Upper lobe of right lung (tissue), 1 donor: ENCODE measurements around the gene KIF24. TPM values are rescaled to one million over a fixed set of nuclear protein-coding genes. Genes with fewer than 3 reads are reported as not detected.
A peak's percentile ranks its signal among the peaks of the same experiment; 100 is the strongest.

ENCODE experiments used
- ATAC-seq: fragments of 200-7000 bp; cut with Tn5 transposase; one replicate; pipeline ENCODE4 v1.9.1; 2020; ENCODE audit warnings: mild to moderate bottlenecking, moderate library complexity
- DNase-seq: peaks from one replicate; pipeline ENCODE4 v3.0.0-alpha.2; 2020
- H3K27ac ChIP-seq: fragments of 200-600 bp; one replicate; pipeline ENCODE4 v1.8.0; 2022
- H3K27me3 ChIP-seq: fragments of 200-600 bp; one replicate; pipeline ENCODE4 v1.8.0; 2022; ENCODE audit warnings: mild to moderate bottlenecking
- H3K36me3 ChIP-seq: fragments of 200-600 bp; one replicate; pipeline ENCODE4 v1.8.0; 2022
- H3K4me1 ChIP-seq: fragments of 200-600 bp; one replicate; pipeline ENCODE4 v1.8.0; 2022
- H3K4me3 ChIP-seq: fragments of 200-600 bp; one replicate; pipeline ENCODE4 v1.8.0; 2022; ENCODE audit warnings: mild to moderate bottlenecking
- H3K9me3 ChIP-seq: fragments of 200-600 bp; one replicate; pipeline ENCODE4 v1.8.0; 2022
- intact Hi-C: fragments of 100-400 bp; cut with DNase I; formaldehyde crosslinking; loops from one replicate; pipeline ENCODE4 v1.11.0; 2022
- total RNA-seq: library from RNA; stranded (reverse); fragmentation: NEBNext Ultra II Directional; extraction: Animal tissue kit (Norgen Biotek cat#: 25700); gene quantifications from one replicate; pipeline ENCODE4 v1.2.1, GENCODE V29; 2021
- TF ChIP-seq, protein P1 (sequence below): fragments of 200-600 bp; IDR thresholded peaks from one replicate; pipeline ENCODE4 v1.8.0; 2022; ENCODE audit warnings: antibody characterized with exemption
- donor health status: DM: no; HTN: yes; CAD: no; lungs with severe emphysema.

Gene KIF24
- total RNA-seq, 1 donor from 2014 or later, result 0.46 TPM

DNA sequence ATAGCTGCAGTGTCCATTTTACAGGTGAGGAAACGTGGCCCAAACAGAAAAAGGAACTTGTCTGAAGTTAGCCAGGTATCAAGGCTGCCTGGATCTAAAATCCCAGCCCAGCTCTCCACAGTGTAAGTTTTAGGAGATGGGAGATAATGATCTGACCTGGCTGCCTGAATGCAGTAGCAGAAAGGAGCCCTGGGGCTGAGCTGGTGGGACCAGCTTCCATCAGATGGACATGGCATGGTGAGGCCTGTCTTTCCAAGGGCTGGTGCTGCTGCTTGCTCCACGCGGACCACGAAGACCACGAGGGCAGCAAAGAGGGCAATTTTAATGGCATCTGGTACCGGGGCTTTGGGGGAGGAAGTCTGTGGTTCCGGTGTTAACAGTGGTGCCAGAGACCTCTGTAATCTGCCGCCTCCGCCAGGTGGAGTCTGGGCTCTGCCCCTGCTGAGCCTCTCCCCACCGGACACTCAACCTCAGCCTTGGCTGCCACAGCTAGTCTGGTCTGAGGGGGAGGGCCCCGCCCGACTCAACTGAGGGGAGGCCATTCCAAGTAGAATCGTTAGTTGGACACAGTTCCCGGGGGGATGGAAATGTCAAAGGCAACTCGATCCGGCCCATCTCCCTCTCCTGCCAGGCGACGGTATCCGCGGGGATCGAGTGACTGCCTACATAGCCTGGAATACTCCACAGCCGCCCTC is 47.0 kb upstream of the KIF24 start:
- TF ChIP-seq, protein P1, sequence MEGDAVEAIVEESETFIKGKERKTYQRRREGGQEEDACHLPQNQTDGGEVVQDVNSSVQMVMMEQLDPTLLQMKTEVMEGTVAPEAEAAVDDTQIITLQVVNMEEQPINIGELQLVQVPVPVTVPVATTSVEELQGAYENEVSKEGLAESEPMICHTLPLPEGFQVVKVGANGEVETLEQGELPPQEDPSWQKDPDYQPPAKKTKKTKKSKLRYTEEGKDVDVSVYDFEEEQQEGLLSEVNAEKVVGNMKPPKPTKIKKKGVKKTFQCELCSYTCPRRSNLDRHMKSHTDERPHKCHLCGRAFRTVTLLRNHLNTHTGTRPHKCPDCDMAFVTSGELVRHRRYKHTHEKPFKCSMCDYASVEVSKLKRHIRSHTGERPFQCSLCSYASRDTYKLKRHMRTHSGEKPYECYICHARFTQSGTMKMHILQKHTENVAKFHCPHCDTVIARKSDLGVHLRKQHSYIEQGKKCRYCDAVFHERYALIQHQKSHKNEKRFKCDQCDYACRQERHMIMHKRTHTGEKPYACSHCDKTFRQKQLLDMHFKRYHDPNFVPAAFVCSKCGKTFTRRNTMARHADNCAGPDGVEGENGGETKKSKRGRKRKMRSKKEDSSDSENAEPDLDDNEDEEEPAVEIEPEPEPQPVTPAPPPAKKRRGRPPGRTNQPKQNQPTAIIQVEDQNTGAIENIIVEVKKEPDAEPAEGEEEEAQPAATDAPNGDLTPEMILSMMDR, result no peak
- DNase-seq (peak; percentile 81), ATAC-seq (peak; percentile 38)
- intact Hi-C loops, result no loop called here
- no peaks in the 10 kb centered on the region for H3K36me3 ChIP-seq
- H3K9me3 ChIP-seq, result no peaks in the 10 kb centered on the region
- peaks cover 11% of the 10 kb centered on the region for H3K27me3 ChIP-seq
- peak overlapping the region; percentile 68 for H3K27ac ChIP-seq
- peak overlapping the region; percentile 79 for H3K4me3 ChIP-seq
- H3K4me1 ChIP-seq, result peaks cover 20% of the 10 kb centered on the region

DNA sequence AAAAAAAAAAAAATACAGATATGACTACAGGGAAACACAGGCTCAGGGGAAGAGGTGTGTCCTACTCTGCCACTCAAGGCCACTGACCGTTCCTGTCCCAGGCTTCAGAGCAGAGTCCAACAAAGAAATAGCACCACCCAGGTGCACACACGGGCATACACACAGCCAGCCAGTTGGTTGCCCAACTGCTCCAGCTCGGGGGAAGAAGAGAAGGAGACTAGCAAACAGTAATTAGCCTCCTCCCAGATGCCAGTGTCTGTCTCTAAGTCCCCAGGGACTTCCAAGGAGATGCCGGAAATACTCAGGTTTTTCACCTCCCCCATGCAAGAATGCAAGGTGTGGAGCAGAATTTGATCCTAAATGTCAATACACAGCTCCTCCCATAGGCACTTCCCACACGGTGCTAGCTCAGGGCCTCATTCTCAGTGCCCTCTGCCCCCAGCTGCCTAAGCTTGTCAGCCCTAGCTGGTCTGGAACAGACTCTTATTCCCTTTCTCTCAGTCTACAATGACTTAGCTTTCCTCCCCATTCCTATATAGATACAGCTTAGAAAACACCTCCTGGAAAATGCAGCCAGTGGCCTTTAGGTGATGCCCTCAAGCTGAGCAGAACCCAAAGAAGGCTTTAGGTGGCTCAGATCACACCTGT is 46.0 kb upstream of the KIF24 start:
- intact Hi-C loops, result no loop called here
- Histone ChIP-seq H3K9me3 (no peaks in the 10 kb centered on the region), H3K27ac (peak overlapping the region; percentile 37), H3K4me3 (no peak overlapping the region), H3K36me3 (no peaks in the 10 kb centered on the region), H3K27me3 (peaks cover 11% of the 10 kb centered on the region), H3K4me1 (peaks cover 13% of the 10 kb centered on the region)
- ATAC-seq, result no peak
- DNase-seq, result no peak
- TF ChIP-seq, protein P1, result no peak

DNA sequence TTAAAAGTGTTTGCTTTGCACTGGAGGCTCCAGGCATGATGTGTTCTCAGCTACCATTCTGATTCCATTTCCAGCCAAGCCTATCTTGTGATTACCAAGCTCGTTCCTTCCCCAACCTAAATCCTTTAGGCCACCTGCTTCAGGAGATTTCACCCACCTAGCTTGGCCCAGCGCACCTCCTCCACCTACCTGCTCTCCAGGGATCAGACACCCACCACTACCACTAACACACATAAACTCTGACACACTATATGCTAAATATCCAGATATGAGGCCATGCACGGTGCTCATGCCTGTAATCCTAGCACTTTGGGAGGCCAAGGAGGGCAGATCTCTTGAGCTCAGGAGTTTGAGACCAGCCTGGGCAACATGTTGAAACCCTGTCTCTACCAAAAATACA is 45.3 kb upstream of the KIF24 start:
- DNase-seq (no peak), ATAC-seq (no peak)
- TF ChIP-seq, protein P1, result no peak
- Histone ChIP-seq H3K4me3 (no peak overlapping the region), H3K9me3 (no peaks in the 10 kb centered on the region), H3K27me3 (peaks cover 11% of the 10 kb centered on the region), H3K27ac (no peak overlapping the region), H3K4me1 (peaks cover 10% of the 10 kb centered on the region), H3K36me3 (no peaks in the 10 kb centered on the region)
- intact Hi-C loops, result no loop called here

DNA sequence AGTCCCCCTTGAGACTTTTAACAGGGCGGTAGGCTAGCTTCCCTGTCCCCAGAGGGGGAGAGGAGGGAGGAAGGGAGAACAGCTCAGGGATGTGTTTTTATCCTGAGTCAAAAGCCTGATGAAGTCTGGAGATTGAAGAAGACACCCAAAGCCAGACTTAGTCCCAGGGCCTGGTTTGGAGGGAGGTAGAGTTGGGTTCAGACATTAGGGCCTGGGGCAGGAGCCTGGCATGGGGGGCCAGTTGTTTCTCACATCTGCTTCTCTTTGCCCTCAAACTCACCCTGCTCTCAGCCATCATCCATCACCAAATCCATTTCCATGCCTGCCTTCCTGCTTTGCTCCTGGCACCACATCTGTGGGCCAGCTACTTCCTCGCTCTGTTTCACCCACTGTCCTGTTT is 44.7 kb upstream of the KIF24 start:
- TF ChIP-seq, protein P1, result no peak
- H3K27me3 ChIP-seq, result peaks cover 11% of the 10 kb centered on the region
- H3K4me3 ChIP-seq, result no peak overlapping the region
- H3K27ac ChIP-seq, result no peak overlapping the region
- no peaks in the 10 kb centered on the region for H3K9me3 ChIP-seq
- H3K4me1 ChIP-seq, result peaks cover 10% of the 10 kb centered on the region
- H3K36me3 ChIP-seq, result no peaks in the 10 kb centered on the region
- intact Hi-C loops, result no loop called here
- no peak for DNase-seq
- no peak for ATAC-seq

DNA sequence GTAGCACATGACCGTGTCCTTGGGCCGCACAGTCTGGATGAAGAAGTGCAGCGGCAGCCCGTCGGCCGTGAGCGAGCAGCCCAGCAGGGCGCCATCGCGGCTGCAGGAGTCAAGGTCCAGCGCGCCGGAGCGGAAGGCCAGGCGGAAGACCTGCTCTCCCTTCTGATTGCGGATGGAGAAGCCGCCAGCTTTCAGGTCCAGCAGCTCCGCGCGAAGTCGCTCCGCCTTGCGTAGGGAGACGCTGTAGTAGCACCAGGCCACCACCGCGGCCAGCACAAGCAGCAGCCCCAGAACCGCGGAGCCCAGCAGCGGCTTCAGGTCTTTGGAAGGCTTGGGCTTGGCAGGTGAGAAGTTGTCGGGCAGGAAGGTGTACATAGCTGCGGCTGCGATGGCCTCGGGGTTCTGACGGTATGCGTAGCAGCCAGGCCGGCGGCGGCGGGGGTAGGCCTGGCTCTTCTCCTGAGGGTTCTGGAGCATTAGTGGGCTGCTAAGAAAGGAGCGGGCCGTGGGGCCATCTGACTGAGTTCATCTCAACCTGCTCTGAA is 43.5 kb upstream of the KIF24 start:
- ATAC-seq, result no peak
- H3K27me3 ChIP-seq, result peaks cover 11% of the 10 kb centered on the region
- TF ChIP-seq, protein P1, result no peak
- peaks cover 7% of the 10 kb centered on the region for H3K4me1 ChIP-seq
- H3K4me3 ChIP-seq, result no peak overlapping the region
- intact Hi-C loops, result no loop called here
- H3K9me3 ChIP-seq, result no peaks in the 10 kb centered on the region
- no peak for DNase-seq
- no peaks in the 10 kb centered on the region for H3K36me3 ChIP-seq
- H3K27ac ChIP-seq, result no peak overlapping the region
